HEK293 (cell line): ENCODE measurements around the gene WDSUB1.

ENCODE experiments used
- CTCF ChIA-PET: fragments of 350-600 bp; formaldehyde crosslinking; extraction: SDS; loops from one replicate; lab custom pipeline; 2021; ENCODE audit warnings: antibody characterized with exemption; lab: Yijun Ruan, JAX
- POLR2A ChIA-PET: fragments of 300-600 bp; formaldehyde crosslinking; extraction: SDS; loops from one replicate; lab custom pipeline; 2020; ENCODE audit warnings: antibody characterized with exemption, inconsistent platforms; lab: Yijun Ruan, JAX
- H3K27ac ChIP-seq: fragments of 200-500 bp; sonication (Bioruptor generic); 2 replicates; pipeline ENCODE4 v1.5.1; 2014; ENCODE audit warnings: low read depth, low read length, control low read depth, inconsistent platforms; ENCODE audit errors: extremely low read depth
- H3K36me3 ChIP-seq, 2 experiments: fragments of 200-500 bp in 1 of 2; sonication (Bioruptor generic) in 1 of 2; 1 replicate in 1 of 2; 2 replicates in 1 of 2; pipeline ENCODE4 v1.5.1; 2014 to 2017; ENCODE audit warnings: inconsistent platforms in 2 of 2, low read length in 2 of 2; ENCODE audit not compliant: control insufficient read depth in 2 of 2, insufficient read depth in 1 of 2
- H3K4me1 ChIP-seq: fragments of 200-500 bp; sonication (Bioruptor generic); 2 replicates; pipeline ENCODE4 v1.5.1; 2014; ENCODE audit warnings: mild to moderate bottlenecking, low read length, inconsistent platforms; ENCODE audit not compliant: control insufficient read depth, insufficient read depth
- H3K4me3 ChIP-seq: 2 replicates; pipeline ENCODE4 v1.5.1; 2011; ENCODE audit warnings: low read depth, mild to moderate bottlenecking, control low read depth, low read length, moderate library complexity
- H3K9me3 ChIP-seq: fragments of 200-500 bp; sonication (Bioruptor generic); 2 replicates; pipeline ENCODE4 v1.5.1; 2014; ENCODE audit warnings: low read depth, low read length, inconsistent platforms; ENCODE audit not compliant: control insufficient read depth, insufficient read depth
- BCL6B ChIP-seq: fragments of 450-650 bp; formaldehyde crosslinking; IDR thresholded peaks from 2 replicates; pipeline ENCODE4 v1.5.1; 2017; ENCODE audit warnings: missing biosample characterization, missing genetic modification characterization
- MEIS1 ChIP-seq: sonication (generic); formaldehyde crosslinking; IDR thresholded peaks from 2 replicates; pipeline ENCODE4 v1.8.1; 2022; ENCODE audit warnings: missing genetic modification reagents, mild to moderate bottlenecking, borderline replicate concordance
- OVOL3 ChIP-seq: fragments of 450-650 bp; formaldehyde crosslinking; IDR thresholded peaks from 2 replicates; pipeline ENCODE4 v1.5.1; 2016; ENCODE audit warnings: missing biosample characterization, missing genetic modification characterization
- PATZ1 ChIP-seq: fragments of 450-650 bp; formaldehyde crosslinking; IDR thresholded peaks from 2 replicates; pipeline ENCODE4 v1.5.1; 2016; ENCODE audit warnings: missing biosample characterization, missing genetic modification characterization
- PBX3 ChIP-seq: sonication (generic); formaldehyde crosslinking; IDR thresholded peaks from 2 replicates; pipeline ENCODE4 v1.8.1; 2022; ENCODE audit warnings: mild to moderate bottlenecking, moderate library complexity, missing genetic modification reagents
- SCRT1 ChIP-seq: fragments of 450-650 bp; formaldehyde crosslinking; IDR thresholded peaks from 2 replicates; pipeline ENCODE4 v1.5.1; 2016; ENCODE audit warnings: missing biosample characterization, missing genetic modification characterization, borderline replicate concordance
- ZBTB48 ChIP-seq: fragments of 450-650 bp; formaldehyde crosslinking; IDR thresholded peaks from 2 replicates; pipeline ENCODE4 v1.5.1; 2016; ENCODE audit warnings: missing biosample characterization, missing genetic modification characterization
- ZBTB8A ChIP-seq: fragments of 450-650 bp; formaldehyde crosslinking; IDR thresholded peaks from 2 replicates; pipeline ENCODE4 v1.5.1; 2016; ENCODE audit warnings: missing biosample characterization, missing genetic modification characterization
- ZNF133 ChIP-seq: fragments of 450-650 bp; formaldehyde crosslinking; IDR thresholded peaks from 2 replicates; pipeline ENCODE4 v1.5.1; 2016; ENCODE audit warnings: missing biosample characterization, missing genetic modification characterization
- ZNF221 ChIP-seq: fragments of 450-650 bp; formaldehyde crosslinking; IDR thresholded peaks from 2 replicates; pipeline ENCODE4 v1.5.1; 2017; ENCODE audit warnings: missing biosample characterization, missing genetic modification characterization, borderline replicate concordance
- ZNF23 ChIP-seq: fragments of 450-650 bp; formaldehyde crosslinking; IDR thresholded peaks from 2 replicates; pipeline ENCODE4 v1.5.1; 2016; ENCODE audit warnings: missing biosample characterization, missing genetic modification characterization, borderline replicate concordance
- ZNF280D ChIP-seq: fragments of 450-650 bp; formaldehyde crosslinking; IDR thresholded peaks from 2 replicates; pipeline ENCODE4 v1.5.1; 2016; ENCODE audit warnings: missing biosample characterization, missing genetic modification characterization
- ZNF335 ChIP-seq: fragments of 450-650 bp; formaldehyde crosslinking; conservative IDR thresholded peaks from 2 replicates; pipeline ENCODE4 v1.5.1; 2016; ENCODE audit warnings: missing biosample characterization, missing genetic modification characterization
- ZNF341 ChIP-seq: fragments of 450-650 bp; formaldehyde crosslinking; IDR thresholded peaks from 2 replicates; pipeline ENCODE4; 2016; ENCODE audit warnings: low read depth, missing biosample characterization, missing genetic modification characterization
- ZNF449 ChIP-seq: fragments of 450-650 bp; formaldehyde crosslinking; IDR thresholded peaks from 2 replicates; pipeline ENCODE4 v1.5.1; 2017; ENCODE audit warnings: missing biosample characterization, mild to moderate bottlenecking, missing genetic modification characterization, moderate library complexity
- ZNF518A ChIP-seq: fragments of 450-650 bp; formaldehyde crosslinking; conservative IDR thresholded peaks from 2 replicates; pipeline ENCODE4 v1.5.1; 2016; ENCODE audit warnings: low read depth, missing biosample characterization, missing genetic modification characterization
- ZNF677 ChIP-seq: fragments of 450-650 bp; IDR thresholded peaks from 2 replicates; pipeline ENCODE4 v1.5.0; 2018; ENCODE audit warnings: missing biosample characterization, mild to moderate bottlenecking, missing genetic modification characterization, moderate library complexity

WDSUB1 gene

GRCh38 chr2:159206736-159207380, 79.6 kb downstream of the WDSUB1 start:
- POLR2A ChIA-PET = no interaction called here
- no peaks in the 10 kb centered on the region for H3K9me3 ChIP-seq
- no peak overlapping the region for H3K27ac ChIP-seq
- no peak for TF ChIP-seq PBX3 (CRISPR knock-in tag)
- no peak for TF ChIP-seq ZNF677
- TF ChIP-seq PATZ1 (tag by site-specific recombination) = no peak
- TF ChIP-seq ZNF518A = no peak
- no peak overlapping the region for H3K4me3 ChIP-seq
- H3K36me3 ChIP-seq = peaks cover 0 to 39% of the 10 kb centered on the region in 2 experiments; a peak in 1 of 3 replicates
- CTCF ChIA-PET = interaction anchor here (0.5 to 0.6 kb wide), 2 partner anchors 281 to 570 kb away, joined by 3 read pairs; no protein-coding TSS in a partner anchor
- no peaks in the 10 kb centered on the region for H3K4me1 ChIP-seq

- ChIA-PET CTCF (interaction anchor here (0.7 kb wide), 1 partner anchor 153 kb away, joined by 3 read pairs; no protein-coding TSS in a partner anchor), POLR2A (no interaction called here)
- H3K9me3 ChIP-seq = no peaks in the 10 kb centered on the region
- peaks cover 0 to 61% of the 10 kb centered on the region in 2 experiments; a peak in 1 of 3 replicates for H3K36me3 ChIP-seq
- no peak overlapping the region for H3K27ac ChIP-seq
- no peak overlapping the region for H3K4me3 ChIP-seq
- no peaks in the 10 kb centered on the region for H3K4me1 ChIP-seq
- TF ChIP-seq ZBTB48 (tag by site-specific recombination) (no peak), MEIS1 (no peak), BCL6B (tag by site-specific recombination) (no peak), ZNF221 (tag by site-specific recombination) (no peak), ZNF133 (tag by site-specific recombination) (no peak), ZNF341 (tag by site-specific recombination) (no peak), OVOL3 (tag by site-specific recombination) (no peak), ZNF23 (tag by site-specific recombination) (no peak), ZNF280D (tag by site-specific recombination) (no peak), ZNF449 (tag by site-specific recombination) (no peak), SCRT1 (tag by site-specific recombination) (no peak), ZBTB8A (tag by site-specific recombination) (no peak), ZNF335 (tag by site-specific recombination) (no peak)
Observed at GRCh38 chr2:159204381-159205144, 81.9 kb downstream of the WDSUB1 start.
